GM13977 (cell line): Measurements from ENCODE around the gene LRRC8B.
"Not testable (repeated sequence)": the region's sequence is repeated elsewhere in the genome, so short reads cannot be mapped to it uniquely, and the experiment has no call there.

Experiments
- DNase-seq: peaks from one replicate; pipeline ENCODE4 v3.0.0; 2012; ENCODE audit warnings: low spot score
- CTCF ChIP-seq: IDR thresholded peaks from 2 replicates; pipeline ENCODE4 v1.5.1; 2012; ENCODE audit warnings: mild to moderate bottlenecking, control low read depth; ENCODE audit not compliant: insufficient read depth; ENCODE audit errors: extremely low read depth, missing control alignments
- in situ Hi-C: fragments of 300-500 bp; cut with MboI; formaldehyde crosslinking; loops from one replicate; pipeline ENCODE4 v1.12.0; 2022; ENCODE audit warnings: low sequenced_read_pairs, low pct_unique_long_range_greater_than_20kb, mixed read lengths, inconsistent platforms; ENCODE audit not compliant: unreplicated experiment

The LRRC8B gene

GRCh38 chr1:89587729-89588161 lies 63.1 kb downstream of the LRRC8B start:
- no peak for DNase-seq
- in situ Hi-C loops = no loop called here
- no peak for TF ChIP-seq CTCF

GRCh38 chr1:89588480-89588879 lies 63.9 kb downstream of the LRRC8B start:
- no peak for TF ChIP-seq CTCF
- in situ Hi-C loops = no loop called here
- no peak for DNase-seq

GRCh38 chr1:89589515-89589914 lies 64.9 kb downstream of the LRRC8B start:
- no peak for TF ChIP-seq CTCF
- DNase-seq = no peak
- in situ Hi-C loops = no loop called here

- in situ Hi-C loops = no loop called here
These were observed 65.9 kb downstream of the LRRC8B start for GRCh38 chr1:89590341-89591080.

GRCh38 chr1:89592861-89593302 lies 68.3 kb downstream of the LRRC8B start:
- DNase-seq, in situ Hi-C loops: not testable (repeated sequence)

More at GRCh38 chr1:89590341-89591080, 65.9 kb downstream of the LRRC8B start:
- no peak for DNase-seq
- TF ChIP-seq CTCF = no peak

- in situ Hi-C loops = no loop called here
- DNase-seq = no peak
- no peak for TF ChIP-seq CTCF
These were observed 69.6 kb downstream of the LRRC8B start for GRCh38 chr1:89594096-89594740.

GRCh38 chr1:89596698-89597097 lies 72.1 kb downstream of the LRRC8B start:
- in situ Hi-C loops = no loop called here
- TF ChIP-seq CTCF = no peak
- no peak for DNase-seq
